Pancreas (tissue), 10 donors: Measurements from ENCODE around the gene ACSM3. TPM values are rescaled to one million over a fixed set of nuclear protein-coding genes. Genes with fewer than 3 reads are reported as not detected.

ENCODE experiments used
- ATAC-seq, 4 donors: fragments of 200-7000 bp; cut with Tn5 transposase; one replicate each; pipeline versions ENCODE4 v1.8.0 to v1.9.1; 2020; ENCODE audit warnings: mild to moderate bottlenecking in 4 of 4, moderate library complexity in 4 of 4
- DNase-seq, 6 donors: peaks; one replicate each; pipeline ENCODE4 v3.0.0-alpha.2; 2020
- FAIRE-seq: peaks from 2 replicates; lab custom pipeline; 2012; peaks lifted over from hg19 to GRCh38; lab: Jason Lieb, UNC
- H3K27ac ChIP-seq, 4 donors: fragments of 200-600 bp; sonication (generic); 1 replicate in 3 of 4; 2 replicates in 1 of 4; pipeline versions ENCODE4 v1.5.0 to v1.8.0; 2020
- H3K27me3 ChIP-seq, 4 donors: fragments of 200-600 bp; one replicate each; pipeline ENCODE4 v1.8.0; 2021
- H3K36me3 ChIP-seq, 3 donors: fragments of 200-600 bp; sonication (generic) in 1 of 3; one replicate each; pipeline versions ENCODE4 v1.5.0 to v1.8.0; 2020 to 2021
- H3K4me1 ChIP-seq, 3 donors: fragments of 200-600 bp; one replicate each; pipeline ENCODE4 v1.8.0; 2021
- H3K4me3 ChIP-seq, 4 donors: fragments of 200-600 bp; sonication (generic) in 2 of 4; one replicate each; pipeline versions ENCODE4 v1.5.0 to v1.8.0; 2020 to 2021
- H3K9me3 ChIP-seq, 4 donors: fragments of 200-600 bp; one replicate each; pipeline ENCODE4 v1.8.0; 2021
- CTCF ChIP-seq, 4 donors: fragments of 200-600 bp; sonication (generic) in 3 of 4; IDR thresholded peaks; one replicate each; pipeline versions ENCODE4 v1.5.0 to v1.8.0; 2021; ENCODE audit warnings: antibody characterized with exemption in 4 of 4
- WGBS, 2 donors: extraction: QIAGEN DNeasy Blood & Tissue Kit; methylation state at CpG; one replicate each; pipeline ENCODE4 v1.1.7; 2013; 5-methylcytosine and 5-hydroxymethylcytosine counted together
- intact Hi-C, 3 donors: fragments of 100-400 bp; cut with DNase I; formaldehyde crosslinking; loops; one replicate each; pipeline versions ENCODE4 v1.11.1 to v1.14.2; 2022
- polyA plus RNA-seq, 2 donors: library from polyadenylated mRNA; stranded (reverse); fragments of 200-250 nt; gene quantifications; one replicate each; pipeline ENCODE4 v1.2.3, GENCODE V29; 2013
- total RNA-seq, 6 donors: library from RNA; stranded (reverse); fragmentation: NEBNext Ultra II Directional in 4 of 6; extraction: Animal tissue kit (Norgen Biotek cat#: 25700) in 4 of 6; gene quantifications; one replicate each; pipeline versions ENCODE4 v1.2.1 to v1.2.4, GENCODE V29; 2021 to 2023
- donor health status: healthy with polysubstance abuse.
- donor health status: DM: no; HTN: no; CAD: no; lungs with moderate emphysema.
- donor health status: DM: no; HTN: no; CAD: no.
- donor health status: control.
- donor health status: control.
- donor health status: Bipolar disorder and iron deficiency.
- donor health status: DM: yes; HTN: yes; CAD: no.
- donor health status: DM: no; HTN: no; CAD: no.
- donor health status: DM: no; HTN: no; CAD: no.
- donor health status: DM: yes; HTN: yes; CAD: no.

ACSM3 gene
- total and polyA plus RNA-seq, 8 donors: 39.1 to 104 (median 46.7) TPM

- no peaks in the 10 kb centered on the region for H3K9me3 ChIP-seq
- H3K4me1 ChIP-seq: peaks cover 0 to 11% (median 0%) of the 10 kb centered on the region in 3 donors
- intact Hi-C loops: no loop called here
- no peak overlapping the region for H3K4me3 ChIP-seq
- no peak for DNase-seq
- no peak for FAIRE-seq
- ATAC-seq: no peak
- H3K27ac ChIP-seq: no peak overlapping the region
- H3K36me3 ChIP-seq: no peaks in the 10 kb centered on the region
- no peaks in the 10 kb centered on the region for H3K27me3 ChIP-seq
- WGBS, 2 donors: 77 to 80% methylated on average over 3 of the region's 3 CpGs
- TF ChIP-seq CTCF (IDR thresholded peaks at IDR 0.05): no peak
These were observed 34.7 kb upstream of the ACSM3 start for GRCh38 chr16:20729141-20729540.

- H3K9me3 ChIP-seq: peaks cover 0 to 3% (median 0%) of the 10 kb centered on the region in 4 donors
- no peak for TF ChIP-seq CTCF (IDR thresholded peaks at IDR 0.05)
- H3K36me3 ChIP-seq: peaks cover 0 to 36% (median 20%) of the 10 kb centered on the region in 3 donors
- H3K4me1 ChIP-seq: peaks cover 0 to 11% (median 2%) of the 10 kb centered on the region in 3 donors
- ATAC-seq (no peak), DNase-seq (no peak), FAIRE-seq (no peak)
- H3K27ac ChIP-seq: peak overlapping the region in 1 of 4 donors; percentile 3
- 55 to 57% methylated on average over 3 of the region's 3 CpGs for WGBS, 2 donors
- intact Hi-C loops: no loop called here
- H3K4me3 ChIP-seq: no peak overlapping the region
- no peaks in the 10 kb centered on the region for H3K27me3 ChIP-seq
These were observed 29.8 kb upstream of the ACSM3 start for GRCh38 chr16:20734056-20734455.

- no peak for ATAC-seq
- Histone ChIP-seq H3K27me3 (no peaks in the 10 kb centered on the region), H3K36me3 (peaks cover 0 to 36% (median 20%) of the 10 kb centered on the region in 3 donors), H3K4me1 (peaks cover 0 to 11% (median 10%) of the 10 kb centered on the region in 3 donors), H3K9me3 (peaks cover 0 to 3% (median 0%) of the 10 kb centered on the region in 4 donors), H3K27ac (no peak overlapping the region), H3K4me3 (no peak overlapping the region)
- DNase-seq: no peak
- WGBS, 2 donors: 49 to 52% methylated on average over 3 of the region's 3 CpGs
- no peak for TF ChIP-seq CTCF (IDR thresholded peaks at IDR 0.05)
- FAIRE-seq: no peak
- intact Hi-C loops: no loop called here
These were observed 29.0 kb upstream of the ACSM3 start for GRCh38 chr16:20734782-20735181.

DNA sequence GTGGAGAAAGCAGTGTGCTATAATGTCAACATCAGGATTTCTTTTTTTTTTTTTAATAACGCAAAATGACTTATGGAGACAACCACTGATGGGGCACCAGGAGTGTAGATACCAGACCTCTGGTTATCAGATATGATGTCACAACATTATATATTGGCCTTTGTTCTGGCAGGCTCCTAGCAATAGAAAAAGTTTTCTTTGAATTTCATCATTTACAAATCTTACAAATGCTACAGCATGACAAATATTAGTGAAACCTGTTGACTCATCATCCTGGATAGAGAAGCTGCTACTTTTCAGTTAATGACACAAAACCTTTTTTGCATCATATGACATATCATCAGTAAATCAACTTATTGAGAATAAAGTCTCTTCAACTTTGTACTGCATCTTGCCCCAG is 28.3 kb upstream of the ACSM3 start:
- intact Hi-C loops: no loop called here
- Histone ChIP-seq H3K4me1 (peaks cover 5 to 17% (median 11%) of the 10 kb centered on the region in 3 donors), H3K4me3 (no peak overlapping the region), H3K27ac (no peak overlapping the region), H3K27me3 (no peaks in the 10 kb centered on the region), H3K36me3 (peaks cover 0 to 36% (median 20%) of the 10 kb centered on the region in 3 donors), H3K9me3 (peaks cover 0 to 3% (median 0%) of the 10 kb centered on the region in 4 donors)
- ATAC-seq (no peak), DNase-seq (no peak), FAIRE-seq (no peak)
- 70 to 77% methylated on average over 1 of the region's 1 CpG for WGBS, 2 donors
- TF ChIP-seq CTCF (IDR thresholded peaks at IDR 0.05): no peak
